K562 (cell line): ENCODE data around the gene HDAC1. TPM values are rescaled to one million over a fixed set of nuclear protein-coding genes. Genes with fewer than 3 reads are reported as not detected.

Experiments
- NR3C1 ChIP-seq: sonication (generic); formaldehyde crosslinking; IDR thresholded peaks from 2 replicates; pipeline ENCODE4 v1.8.1; 2022; ENCODE audit warnings: missing genetic modification reagents
- polyA plus RNA-seq, 8 experiments: library from polyadenylated mRNA; depleted of rRNA in 4 of 8; stranded (reverse) in 5 of 8; unstranded in 3 of 8; fragments of >200 nt; fragmentation: Nextera tagmentation in 2 of 8; fragmentation: Illumina TruSeq in 1 of 8; extraction: Ambion mirVana in 2 of 8; extraction: Trizol in 1 of 8; gene quantifications; 2 replicates each; pipeline versions ENCODE4 v1.2.1 to v1.2.3, GENCODE V29; 2011 to 2014; ENCODE audit warnings: inconsistent platforms in 1 of 8, missing spikeins in 1 of 8
- total RNA-seq, 7 experiments: library from RNA; depleted of rRNA in 6 of 7; stranded (reverse); fragments of >200 nt in 6 of 7; fragmentation: Illumina TruSeq in 2 of 7; extraction: Trizol in 2 of 7; gene quantifications; 2 replicates each; pipeline versions ENCODE4 v1.2.1 to v1.2.3, GENCODE V29; 2011 to 2021; ENCODE audit warnings: low replicate concordance in 1 of 7
- TF ChIP-seq, protein P1 (sequence below): sonication (generic); formaldehyde crosslinking; IDR thresholded peaks from 2 replicates; pipeline ENCODE4 v1.8.0; 2022; ENCODE audit warnings: mild to moderate bottlenecking, missing genetic modification reagents
- TF ChIP-seq, protein P2 (sequence below), 3 experiments: fragments of 200-800 bp in 1 of 3; sonication (Bioruptor generic) in 1 of 3; sonication (generic) in 1 of 3; formaldehyde crosslinking in 1 of 3; IDR thresholded peaks; 2 replicates each; pipeline versions ENCODE4 v1.6.1 to v1.8.0; 2016 to 2022; ENCODE audit warnings: mild to moderate bottlenecking in 2 of 3, missing compliant biosample characterization in 2 of 3, missing genetic modification characterization in 2 of 3, missing genetic modification reagents in 1 of 3

The HDAC1 gene
- total and polyA plus RNA-seq, 9 of the 15 experiments (the other 6 are each of a cell fraction or from before 2014, with no cell fraction given) = 169 to 384 (median 193) TPM

DNA sequence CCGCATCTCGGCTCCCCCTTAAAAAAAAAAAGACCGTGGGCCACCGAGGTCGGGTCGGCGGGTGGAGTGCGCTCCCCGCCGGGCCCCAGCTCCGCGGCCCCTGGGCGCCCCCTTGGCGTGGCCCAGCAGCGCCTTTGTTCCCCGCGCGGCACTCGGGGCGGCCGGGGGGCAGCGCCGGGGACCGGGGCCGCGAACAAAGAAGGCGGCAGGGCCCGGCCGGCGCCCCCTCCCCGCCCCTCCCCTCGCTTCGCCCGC is 43.6 kb downstream of the HDAC1 start (continued):
- TF ChIP-seq, protein P1, sequence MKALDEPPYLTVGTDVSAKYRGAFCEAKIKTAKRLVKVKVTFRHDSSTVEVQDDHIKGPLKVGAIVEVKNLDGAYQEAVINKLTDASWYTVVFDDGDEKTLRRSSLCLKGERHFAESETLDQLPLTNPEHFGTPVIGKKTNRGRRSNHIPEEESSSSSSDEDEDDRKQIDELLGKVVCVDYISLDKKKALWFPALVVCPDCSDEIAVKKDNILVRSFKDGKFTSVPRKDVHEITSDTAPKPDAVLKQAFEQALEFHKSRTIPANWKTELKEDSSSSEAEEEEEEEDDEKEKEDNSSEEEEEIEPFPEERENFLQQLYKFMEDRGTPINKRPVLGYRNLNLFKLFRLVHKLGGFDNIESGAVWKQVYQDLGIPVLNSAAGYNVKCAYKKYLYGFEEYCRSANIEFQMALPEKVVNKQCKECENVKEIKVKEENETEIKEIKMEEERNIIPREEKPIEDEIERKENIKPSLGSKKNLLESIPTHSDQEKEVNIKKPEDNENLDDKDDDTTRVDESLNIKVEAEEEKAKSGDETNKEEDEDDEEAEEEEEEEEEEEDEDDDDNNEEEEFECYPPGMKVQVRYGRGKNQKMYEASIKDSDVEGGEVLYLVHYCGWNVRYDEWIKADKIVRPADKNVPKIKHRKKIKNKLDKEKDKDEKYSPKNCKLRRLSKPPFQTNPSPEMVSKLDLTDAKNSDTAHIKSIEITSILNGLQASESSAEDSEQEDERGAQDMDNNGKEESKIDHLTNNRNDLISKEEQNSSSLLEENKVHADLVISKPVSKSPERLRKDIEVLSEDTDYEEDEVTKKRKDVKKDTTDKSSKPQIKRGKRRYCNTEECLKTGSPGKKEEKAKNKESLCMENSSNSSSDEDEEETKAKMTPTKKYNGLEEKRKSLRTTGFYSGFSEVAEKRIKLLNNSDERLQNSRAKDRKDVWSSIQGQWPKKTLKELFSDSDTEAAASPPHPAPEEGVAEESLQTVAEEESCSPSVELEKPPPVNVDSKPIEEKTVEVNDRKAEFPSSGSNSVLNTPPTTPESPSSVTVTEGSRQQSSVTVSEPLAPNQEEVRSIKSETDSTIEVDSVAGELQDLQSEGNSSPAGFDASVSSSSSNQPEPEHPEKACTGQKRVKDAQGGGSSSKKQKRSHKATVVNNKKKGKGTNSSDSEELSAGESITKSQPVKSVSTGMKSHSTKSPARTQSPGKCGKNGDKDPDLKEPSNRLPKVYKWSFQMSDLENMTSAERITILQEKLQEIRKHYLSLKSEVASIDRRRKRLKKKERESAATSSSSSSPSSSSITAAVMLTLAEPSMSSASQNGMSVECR = no peak
- TF ChIP-seq NR3C1 (CRISPR knock-in tag) = peak; percentile 20; the same call in 1 of the 2 replicates
- TF ChIP-seq, protein P2, sequence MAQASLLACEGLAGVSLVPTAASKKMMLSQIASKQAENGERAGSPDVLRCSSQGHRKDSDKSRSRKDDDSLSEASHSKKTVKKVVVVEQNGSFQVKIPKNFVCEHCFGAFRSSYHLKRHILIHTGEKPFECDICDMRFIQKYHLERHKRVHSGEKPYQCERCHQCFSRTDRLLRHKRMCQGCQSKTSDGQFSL (CRISPR knock-in tag; IDR thresholded peaks at IDR 0.05) = no peak
- TF ChIP-seq, protein P2 (tag; IDR thresholded peaks at IDR 0.05) = peak in 1 of 2 experiments; percentile 42; a peak in 1 of 4 replicates
